HG02938 (cell line): Measurements from ENCODE around the gene ZNF581.

Experiments used
- ATAC-seq: cut with Tn5 transposase; IDR thresholded peaks from one replicate; pipeline ENCODE4 v1.9.1; 2021; ENCODE audit warnings: mild to moderate bottlenecking, moderate library complexity; ENCODE audit not compliant: unreplicated experiment

ZNF581 gene

GRCh38 chr19:55661826-55662225 lies 18.4 kb downstream of the ZNF581 start:
- ATAC-seq, result no peak

GRCh38 chr19:55663846-55664536 lies 20.5 kb downstream of the ZNF581 start:
- no peak for ATAC-seq

GRCh38 chr19:55666343-55667005 lies 23.0 kb downstream of the ZNF581 start:
- no peak for ATAC-seq

- ATAC-seq, result no peak
Observed at GRCh38 chr19:55667006-55667381, 23.5 kb downstream of the ZNF581 start.

- ATAC-seq, result no peak
Observed at GRCh38 chr19:55667511-55667910, 24.1 kb downstream of the ZNF581 start.

- no peak for ATAC-seq
Observed at GRCh38 chr19:55667958-55668357, 24.5 kb downstream of the ZNF581 start.

- ATAC-seq, result no peak
Observed at GRCh38 chr19:55668603-55669348, 25.3 kb downstream of the ZNF581 start.

GRCh38 chr19:55669418-55670279 lies 26.2 kb downstream of the ZNF581 start:
- ATAC-seq, result no peak

- no peak for ATAC-seq
Observed at GRCh38 chr19:55670280-55671053, 27.0 kb downstream of the ZNF581 start.

- ATAC-seq, result no peak
Observed at GRCh38 chr19:55671054-55671378, 27.6 kb downstream of the ZNF581 start.

- no peak for ATAC-seq
Observed at GRCh38 chr19:55672418-55672817, 29.0 kb downstream of the ZNF581 start.

- no peak for ATAC-seq
Observed at GRCh38 chr19:55673465-55673864, 30.0 kb downstream of the ZNF581 start.

GRCh38 chr19:55673889-55674288 lies 30.4 kb downstream of the ZNF581 start:
- ATAC-seq, result no peak

- ATAC-seq, result no peak
Observed at GRCh38 chr19:55674459-55674840, 31.0 kb downstream of the ZNF581 start.

- peak; percentile 51 for ATAC-seq
Observed at GRCh38 chr19:55674841-55675660, 31.6 kb downstream of the ZNF581 start, which contains the start of gene EPN1. Gene EPN1, plus strand, starts transcription at chr19:55675226. Its CDS starts 3,402 bp downstream, at chr19:55678628.

GRCh38 chr19:55675661-55676354 lies 32.4 kb downstream of the ZNF581 start:
- no peak for ATAC-seq

GRCh38 chr19:55676383-55676782 lies 32.9 kb downstream of the ZNF581 start:
- no peak for ATAC-seq

- no peak for ATAC-seq
Observed at GRCh38 chr19:55676889-55677505, 33.5 kb downstream of the ZNF581 start.
